Hepatocyte (in vitro differentiated cells): ENCODE data around the gene DUSP28.
A peak's percentile ranks its signal among the peaks of the same experiment; 100 is the strongest.

ENCODE experiments used
- EZH2phosphoT487 ChIP-seq: fragments of 200-600 bp; sonication (generic); IDR thresholded peaks from one replicate; pipeline ENCODE4 v1.6.1; 2018; ENCODE audit warnings: antibody characterized with exemption, mild to moderate bottlenecking, low read depth, moderate library complexity; ENCODE audit not compliant: unreplicated experiment, severe bottlenecking
- TF ChIP-seq, protein P1 (sequence below): fragments of 200-600 bp; sonication (generic); IDR thresholded peaks from 2 replicates; pipeline ENCODE4 v1.5.1; 2016; ENCODE audit warnings: antibody characterized with exemption, mild to moderate bottlenecking; ENCODE audit not compliant: poor library complexity

DNA sequence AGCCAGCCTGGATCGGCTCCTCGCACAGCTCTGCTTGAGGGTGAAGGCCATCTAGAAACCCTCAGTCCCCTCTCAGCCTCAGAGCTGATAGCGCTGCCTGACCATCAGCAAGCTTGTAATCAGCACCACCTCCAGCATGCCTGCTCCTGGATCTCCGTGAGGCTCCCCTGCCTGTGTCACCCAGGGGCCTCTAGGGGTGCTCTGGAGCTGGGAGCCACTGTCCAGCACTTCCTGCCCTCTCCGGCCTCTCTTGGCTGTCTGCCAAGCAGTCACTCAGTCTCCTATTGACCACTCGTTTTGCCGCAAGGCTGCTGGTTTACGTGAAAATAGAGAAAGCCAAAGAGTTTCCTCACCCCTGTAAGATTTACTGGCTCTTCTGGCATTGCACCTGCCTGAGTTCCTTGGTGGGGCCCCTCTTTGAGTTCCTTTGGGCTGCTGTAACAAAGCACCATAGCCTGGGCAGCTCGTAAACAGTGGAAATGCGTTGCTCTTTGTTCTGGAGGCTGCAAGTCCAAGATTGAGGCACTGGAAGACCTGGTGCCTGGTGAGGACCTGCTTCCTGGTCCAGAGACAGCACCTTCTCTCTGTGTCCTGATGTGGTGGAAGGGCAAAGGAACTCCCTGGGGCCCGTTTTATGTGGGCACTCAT is 44.3 kb downstream of the DUSP28 start:
- TF ChIP-seq, protein P1, sequence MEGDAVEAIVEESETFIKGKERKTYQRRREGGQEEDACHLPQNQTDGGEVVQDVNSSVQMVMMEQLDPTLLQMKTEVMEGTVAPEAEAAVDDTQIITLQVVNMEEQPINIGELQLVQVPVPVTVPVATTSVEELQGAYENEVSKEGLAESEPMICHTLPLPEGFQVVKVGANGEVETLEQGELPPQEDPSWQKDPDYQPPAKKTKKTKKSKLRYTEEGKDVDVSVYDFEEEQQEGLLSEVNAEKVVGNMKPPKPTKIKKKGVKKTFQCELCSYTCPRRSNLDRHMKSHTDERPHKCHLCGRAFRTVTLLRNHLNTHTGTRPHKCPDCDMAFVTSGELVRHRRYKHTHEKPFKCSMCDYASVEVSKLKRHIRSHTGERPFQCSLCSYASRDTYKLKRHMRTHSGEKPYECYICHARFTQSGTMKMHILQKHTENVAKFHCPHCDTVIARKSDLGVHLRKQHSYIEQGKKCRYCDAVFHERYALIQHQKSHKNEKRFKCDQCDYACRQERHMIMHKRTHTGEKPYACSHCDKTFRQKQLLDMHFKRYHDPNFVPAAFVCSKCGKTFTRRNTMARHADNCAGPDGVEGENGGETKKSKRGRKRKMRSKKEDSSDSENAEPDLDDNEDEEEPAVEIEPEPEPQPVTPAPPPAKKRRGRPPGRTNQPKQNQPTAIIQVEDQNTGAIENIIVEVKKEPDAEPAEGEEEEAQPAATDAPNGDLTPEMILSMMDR: peak; percentile 45
- TF ChIP-seq EZH2phosphoT487: no peak
